ENCODE measurements around the gene MRPL23.
A peak's percentile ranks its signal among the peaks of the same experiment; 100 is the strongest.

Gene MRPL23

DNA sequence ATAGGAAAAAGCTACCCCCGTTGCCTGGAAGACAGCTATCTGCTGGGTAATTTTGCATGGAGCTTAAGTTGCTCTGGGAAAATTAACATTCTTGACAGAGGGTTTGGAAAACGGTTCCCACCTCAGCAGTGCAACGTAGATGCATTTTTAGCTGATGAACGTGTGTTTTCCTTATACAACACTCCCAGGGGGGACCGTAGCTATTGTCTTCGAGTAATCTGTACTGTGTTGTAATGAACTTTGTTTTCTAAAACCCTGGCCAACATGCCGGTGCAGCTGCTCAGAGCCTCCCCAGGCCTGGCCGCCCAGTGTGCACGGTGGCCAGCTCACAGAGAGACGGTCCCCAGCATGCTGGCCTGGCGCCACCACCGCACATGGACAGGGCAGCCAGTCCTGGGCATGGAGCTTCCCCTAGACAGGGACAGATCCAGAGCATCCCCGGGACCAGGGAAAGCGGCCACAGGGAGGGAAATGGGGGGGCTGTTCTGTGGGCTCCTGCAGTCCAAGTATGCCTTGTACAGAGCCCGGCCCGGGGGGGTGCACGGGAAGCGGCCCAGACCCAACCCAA, 25.5 kb upstream of the MRPL23 start:
- DNase-seq (ENCODE audit: low read depth) = peak; percentile 19

GRCh38 chr11:1922481-1923081, 24.6 kb upstream of the MRPL23 start:
- DNase-seq (ENCODE audit: low read depth) = no peak

GRCh38 chr11:1923201-1923956, 23.8 kb upstream of the MRPL23 start:
- DNase-seq (ENCODE audit: low read depth) = no peak

GRCh38 chr11:1924181-1924580, 23.0 kb upstream of the MRPL23 start:
- DNase-seq (ENCODE audit: low read depth) = no peak

GRCh38 chr11:1924646-1925372, 22.3 kb upstream of the MRPL23 start:
- DNase-seq (ENCODE audit: low read depth) = no peak

GRCh38 chr11:1925373-1926155, 21.6 kb upstream of the MRPL23 start:
- DNase-seq (ENCODE audit: low read depth) = no peak

DNA sequence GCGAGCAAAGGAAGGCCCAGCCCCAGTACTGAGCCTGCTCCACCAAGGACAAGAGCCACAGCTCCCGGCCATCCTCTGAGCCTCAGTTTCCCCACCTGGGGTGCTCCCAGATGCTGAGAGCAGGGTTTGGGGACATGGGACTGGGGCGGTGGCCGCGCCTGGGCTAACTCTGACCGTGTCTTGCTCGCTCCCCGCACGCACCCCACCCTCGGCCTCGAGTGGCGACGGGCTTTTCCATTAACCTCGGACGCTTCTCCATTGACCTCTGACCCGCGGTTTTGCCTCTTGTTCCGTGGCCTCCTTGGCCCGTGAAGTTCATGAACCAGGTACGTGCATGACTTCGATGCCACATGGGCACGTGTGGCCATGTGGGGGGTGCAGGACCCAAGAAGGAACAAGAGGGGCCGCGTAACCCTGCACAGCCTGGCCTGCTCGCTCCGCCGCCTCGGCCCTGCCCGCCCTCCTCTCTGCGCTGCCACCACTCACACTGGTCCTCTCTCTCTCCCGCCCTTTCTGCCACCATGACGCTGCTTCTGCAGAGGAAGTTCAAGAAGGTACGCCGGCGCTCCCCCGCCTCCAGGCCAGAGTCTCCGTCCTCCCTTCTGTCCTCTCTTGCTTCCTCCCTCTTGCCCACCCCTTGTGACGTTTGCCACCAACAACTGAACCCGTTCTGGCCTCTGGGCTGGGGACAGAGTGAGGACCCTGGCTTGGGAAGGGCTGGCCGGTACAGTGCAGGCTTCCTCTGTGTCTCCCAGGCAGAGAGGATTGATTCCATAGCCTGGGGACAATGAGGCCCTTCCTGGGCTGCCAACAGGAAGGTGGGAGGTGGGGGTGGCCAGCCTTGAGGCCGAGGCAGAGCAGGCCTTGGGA, 20.7 kb upstream of the MRPL23 start:
- no peak for DNase-seq (ENCODE audit: low read depth)

GRCh38 chr11:1927026-1927847, 19.9 kb upstream of the MRPL23 start:
- no peak for DNase-seq (ENCODE audit: low read depth)

GRCh38 chr11:1927848-1928469, 19.2 kb upstream of the MRPL23 start:
- DNase-seq (ENCODE audit: low read depth) = no peak

- no peak for DNase-seq (ENCODE audit: low read depth)
Measured at GRCh38 chr11:1928470-1928890, 18.7 kb upstream of the MRPL23 start.

DNA sequence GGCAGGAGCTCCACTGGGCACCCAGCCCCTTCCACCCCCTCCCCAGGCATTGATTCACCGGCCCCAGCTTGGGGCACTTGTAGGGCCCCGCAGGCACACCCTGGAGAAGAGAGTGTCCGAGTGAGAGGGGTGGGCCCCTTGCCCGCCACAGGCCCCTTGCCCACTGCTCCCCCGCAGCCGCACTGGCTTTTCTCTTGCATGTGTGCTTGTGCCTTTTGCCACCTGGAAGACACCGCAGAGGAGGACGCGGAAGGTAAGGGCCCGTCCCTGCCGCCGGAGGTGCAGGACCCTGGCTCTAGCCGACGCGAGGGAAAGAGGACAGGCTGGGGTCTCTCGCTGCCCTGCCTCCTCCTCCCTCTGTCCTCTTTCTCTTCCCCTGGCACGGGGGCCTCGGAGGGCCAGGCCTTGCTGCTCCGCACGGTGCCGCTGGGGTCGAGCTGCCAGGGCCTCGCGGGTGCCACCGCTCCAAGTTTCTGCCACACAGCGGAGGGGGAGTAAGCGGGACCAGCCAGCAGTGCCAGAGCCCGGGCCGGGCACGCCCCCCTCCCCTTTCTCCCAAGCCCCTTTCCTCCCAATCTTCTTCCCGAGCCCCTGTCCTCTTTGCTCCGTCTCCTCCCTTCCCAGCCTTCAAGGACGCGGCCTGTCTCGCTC, 18.1 kb upstream of the MRPL23 start:
- DNase-seq (ENCODE audit: low read depth) = no peak

GRCh38 chr11:1929621-1930461, 17.3 kb upstream of the MRPL23 start:
- DNase-seq (ENCODE audit: low read depth) = no peak

GRCh38 chr11:1930462-1930830, 16.7 kb upstream of the MRPL23 start:
- DNase-seq (ENCODE audit: low read depth) = no peak

GRCh38 chr11:1931341-1932104, 15.6 kb upstream of the MRPL23 start:
- DNase-seq (ENCODE audit: low read depth) = peak; percentile 20

- DNase-seq (ENCODE audit: low read depth) = no peak
Measured at GRCh38 chr11:1932105-1932480, 15.0 kb upstream of the MRPL23 start.

GRCh38 chr11:1932681-1933080, 14.5 kb upstream of the MRPL23 start:
- no peak for DNase-seq (ENCODE audit: low read depth)

Data from EH (cell line).